NCI-H1417 treated with DMSO at 0.1 percent for 48 hours (cell line): ENCODE measurements around the gene RECK.
"Not testable (repeated sequence)": the region's sequence is repeated elsewhere in the genome, so short reads cannot be mapped to it uniquely, and the experiment has no call there.

Source experiments
- DNase-seq: peaks from one replicate; lab custom pipeline; 2025; lab: John Stamatoyannopoulos, UW

RECK gene

GRCh38 chr9:36118201-36118600, 81.5 kb downstream of the RECK start:
- no peak for DNase-seq

GRCh38 chr9:36118706-36119105, 82.0 kb downstream of the RECK start:
- DNase-seq: no peak

- DNase-seq: no peak
These were observed 82.8 kb downstream of the RECK start for GRCh38 chr9:36119476-36119875.

DNA sequence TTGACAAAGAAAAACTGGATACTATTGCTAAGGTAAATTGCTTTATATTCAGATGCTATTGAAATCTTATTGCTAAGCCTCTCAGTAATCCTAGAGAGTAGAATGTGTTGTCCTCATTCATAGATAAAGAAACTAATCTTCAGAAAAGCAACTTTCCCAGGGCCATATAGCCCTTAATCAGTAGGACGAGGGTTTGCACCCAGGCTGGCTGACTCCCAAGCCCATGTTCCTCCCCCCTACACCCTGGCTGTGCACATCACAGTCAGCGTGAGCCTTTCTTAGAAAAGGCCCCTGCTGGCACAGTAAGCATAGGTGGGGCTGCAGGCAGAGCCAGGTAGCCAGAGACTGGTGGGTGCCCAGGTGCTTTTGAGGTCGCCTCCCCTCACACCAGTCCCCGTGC, 84.0 kb downstream of the RECK start:
- no peak for DNase-seq

GRCh38 chr9:36121971-36122370, 85.3 kb downstream of the RECK start:
- DNase-seq: no peak

- DNase-seq: no peak
These were observed 86.8 kb downstream of the RECK start for GRCh38 chr9:36123515-36123914.

DNA sequence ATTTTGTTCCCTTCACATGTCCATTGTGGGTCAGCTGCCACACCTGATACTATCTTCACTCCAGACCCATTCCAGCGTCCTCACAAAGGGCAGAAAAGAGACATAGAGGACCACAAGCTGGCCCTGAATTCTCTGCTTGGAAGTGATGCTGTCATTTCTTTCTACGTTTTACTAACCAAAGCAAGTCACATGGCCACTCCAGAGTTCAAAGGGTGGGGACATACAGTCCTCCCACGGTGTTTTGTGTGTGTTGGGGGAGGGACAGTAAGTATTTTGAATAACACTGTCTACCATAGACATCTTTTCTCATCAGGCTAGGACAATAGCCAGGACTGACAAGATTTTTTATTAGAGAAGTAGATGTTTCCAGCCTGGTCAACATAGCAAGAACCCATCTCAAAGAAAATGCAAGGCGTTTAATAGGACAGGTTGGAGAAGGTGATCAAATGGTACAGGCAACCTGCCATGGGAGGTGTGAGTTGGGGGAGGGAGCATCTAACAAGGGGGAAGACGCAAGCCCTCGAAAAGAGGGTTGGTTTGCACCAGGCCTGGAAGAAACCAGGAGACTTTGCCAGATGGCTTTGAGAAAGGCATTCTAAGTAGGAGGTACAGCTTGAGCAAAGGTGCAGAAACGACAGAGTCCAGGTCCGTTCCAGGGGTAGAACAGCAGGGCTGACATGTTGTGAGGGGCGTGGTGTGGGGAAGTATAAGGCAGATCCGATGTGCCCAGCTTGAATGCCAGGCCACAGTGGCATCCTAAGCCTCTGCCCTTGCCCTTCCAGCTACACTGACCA, 88.5 kb downstream of the RECK start:
- DNase-seq: no peak

DNA sequence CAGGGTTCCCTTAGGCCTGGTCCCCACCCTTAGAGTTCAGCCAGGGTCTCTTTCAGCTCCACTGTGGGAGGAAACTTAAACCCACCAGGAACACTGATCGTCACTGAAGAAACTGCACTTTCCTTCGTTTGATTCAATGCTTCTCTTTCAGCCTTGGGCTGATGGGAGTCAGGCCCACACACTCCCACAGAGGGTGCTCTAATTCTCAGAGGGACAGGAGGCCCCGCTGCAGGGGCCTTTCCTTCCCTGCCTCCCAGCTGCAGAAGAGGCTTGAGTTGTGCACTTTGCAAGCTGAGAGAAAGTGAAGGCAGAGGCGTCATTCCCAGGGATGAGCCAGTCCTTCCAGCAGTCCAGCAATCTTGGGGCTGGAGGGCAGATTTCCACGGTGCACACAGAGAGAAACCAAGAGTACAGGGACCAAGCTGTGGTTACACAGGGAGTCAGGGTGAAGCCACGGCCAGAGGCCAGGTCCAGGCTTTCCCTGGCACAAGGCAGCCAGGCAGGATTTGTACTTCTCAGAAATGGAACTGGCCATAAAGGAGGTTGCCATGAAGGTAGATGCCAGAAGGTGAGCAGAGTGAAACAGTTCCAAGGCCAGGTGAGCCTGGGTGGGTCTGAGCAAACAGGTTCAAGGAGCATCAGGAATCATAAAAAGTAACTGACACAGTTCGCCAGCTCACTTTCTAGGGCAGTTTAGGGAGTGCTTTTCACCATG, 89.5 kb downstream of the RECK start:
- DNase-seq: no peak

- no peak for DNase-seq
These were observed 91.0 kb downstream of the RECK start for GRCh38 chr9:36127652-36128244.

GRCh38 chr9:36128349-36128748, 91.6 kb downstream of the RECK start:
- no peak for DNase-seq

DNA sequence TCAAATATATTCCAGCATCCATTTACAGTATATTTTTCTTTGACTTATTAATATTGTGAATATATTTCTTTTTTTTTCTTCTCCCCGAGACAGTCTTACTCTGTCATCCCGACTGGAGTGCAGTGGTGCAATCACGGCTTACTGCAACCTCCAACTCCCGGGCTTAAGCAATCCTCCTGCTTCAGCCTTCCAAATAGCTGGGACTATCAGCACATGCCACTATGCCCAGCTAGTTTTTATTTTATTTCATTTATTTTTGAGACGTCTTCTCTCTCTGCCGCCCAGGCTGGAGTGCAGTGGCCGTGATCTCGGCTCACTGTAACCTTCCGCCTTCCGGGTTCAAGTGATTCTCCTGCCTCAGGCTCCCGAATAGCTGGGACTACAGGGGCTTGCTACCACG, 92.4 kb downstream of the RECK start:
- DNase-seq: no peak

DNA sequence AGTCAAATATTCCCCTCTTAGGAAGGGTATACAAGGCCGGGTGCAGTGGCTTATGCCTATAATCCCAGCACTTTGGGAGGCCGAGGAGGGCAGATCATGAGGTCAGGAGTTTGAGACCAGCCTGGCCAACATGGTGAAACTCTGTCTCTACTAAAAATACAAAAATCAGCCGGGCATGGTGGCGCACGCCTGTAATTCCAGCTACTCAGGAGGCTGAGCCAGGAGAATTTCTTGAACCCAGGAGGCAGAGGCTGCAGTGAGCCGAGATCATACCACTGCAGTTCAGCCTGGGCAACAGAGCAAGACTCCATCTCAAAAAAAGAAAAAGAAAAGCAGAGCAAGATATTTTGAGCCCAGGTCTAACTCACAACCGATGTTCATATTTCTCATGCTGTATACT, 95.0 kb downstream of the RECK start:
- not testable (repeated sequence) for DNase-seq

DNA sequence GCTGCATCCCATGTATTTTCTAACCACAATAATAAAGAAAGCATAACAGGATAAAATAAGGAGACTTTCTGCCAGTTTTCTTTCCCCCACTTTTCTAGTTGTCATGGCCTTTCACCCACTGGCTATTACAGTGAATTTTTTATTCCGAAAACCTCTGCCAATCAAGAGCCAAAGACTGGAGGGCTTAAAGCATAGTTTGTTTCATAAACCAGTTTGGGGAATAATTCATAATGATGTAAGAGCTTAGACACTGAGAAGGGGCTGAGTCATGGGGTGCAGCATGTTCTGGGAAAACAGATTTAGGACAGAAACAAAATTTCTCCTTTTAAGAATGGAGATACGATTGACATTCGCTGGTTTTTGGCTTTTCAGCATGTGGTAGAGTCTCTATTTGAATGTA, 95.4 kb downstream of the RECK start:
- no peak for DNase-seq

- DNase-seq: no peak
These were observed 98.2 kb downstream of the RECK start for GRCh38 chr9:36134761-36135505.

- DNase-seq: no peak
These were observed 99.1 kb downstream of the RECK start for GRCh38 chr9:36135741-36136271.

DNA sequence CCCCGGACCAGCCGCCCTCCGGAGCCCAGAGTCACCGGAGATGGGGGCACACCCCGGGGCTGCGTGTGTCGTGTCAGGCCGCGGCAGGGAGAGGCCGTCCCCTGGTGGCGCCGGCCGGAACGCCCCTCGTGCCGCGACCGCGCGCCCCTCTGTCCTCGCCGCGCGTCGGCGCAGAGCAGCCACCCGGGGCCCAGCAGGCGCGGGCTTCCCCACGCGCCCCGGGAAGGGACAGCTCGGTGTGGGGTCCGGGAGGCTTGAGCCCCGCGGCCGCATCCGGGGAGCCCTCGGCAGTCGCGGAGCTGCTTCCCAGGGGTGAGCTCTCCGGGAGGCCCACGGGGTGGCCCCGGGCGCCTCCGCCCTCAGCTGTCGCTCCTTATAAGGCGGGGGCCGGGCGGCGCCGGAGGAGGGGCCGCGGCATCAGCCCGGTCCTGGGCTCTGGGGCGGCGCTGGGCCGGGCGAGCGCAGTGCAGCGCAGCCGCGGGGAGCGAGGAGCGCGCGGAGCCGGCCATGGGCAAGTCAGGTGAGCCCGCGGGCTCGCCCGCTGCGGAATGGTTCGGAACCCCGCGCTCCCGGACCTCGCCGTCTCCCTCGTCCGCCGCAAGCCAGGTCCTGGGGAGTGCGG, 99.7 kb downstream of the RECK start, which contains the start of gene GLIPR2:
TSS of gene GLIPR2 (plus strand) at position 462 of the 622 bp plus-strand sequence. CDS start at position 508, 46 bp downstream.
- DNase-seq: no peak

DNA sequence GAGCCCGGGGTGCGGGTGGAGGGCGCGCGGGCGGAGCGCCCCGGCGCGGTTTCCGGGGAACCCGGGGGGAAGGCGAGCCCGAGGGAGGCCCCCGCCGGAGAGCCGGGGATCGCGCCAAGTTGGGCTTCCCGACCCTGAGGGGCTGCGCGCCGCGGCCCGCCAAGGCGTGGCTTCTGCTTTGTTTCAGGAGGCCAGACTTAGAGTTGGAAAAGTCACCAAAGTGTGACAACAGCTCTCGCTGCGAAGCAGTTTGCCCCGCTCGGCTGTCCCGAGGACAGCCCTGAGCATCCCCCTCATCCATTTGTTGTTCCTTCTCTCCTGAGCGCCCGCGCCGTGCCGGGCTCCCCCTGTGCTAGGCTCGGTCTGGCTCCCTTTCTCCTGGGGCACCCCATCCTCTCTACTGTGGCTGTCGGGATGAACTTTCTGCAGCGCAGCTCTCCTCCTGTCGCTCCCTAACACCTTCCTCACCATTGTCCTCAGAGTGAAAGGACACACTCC, 100.2 kb downstream of the RECK start:
- DNase-seq: no peak

DNA sequence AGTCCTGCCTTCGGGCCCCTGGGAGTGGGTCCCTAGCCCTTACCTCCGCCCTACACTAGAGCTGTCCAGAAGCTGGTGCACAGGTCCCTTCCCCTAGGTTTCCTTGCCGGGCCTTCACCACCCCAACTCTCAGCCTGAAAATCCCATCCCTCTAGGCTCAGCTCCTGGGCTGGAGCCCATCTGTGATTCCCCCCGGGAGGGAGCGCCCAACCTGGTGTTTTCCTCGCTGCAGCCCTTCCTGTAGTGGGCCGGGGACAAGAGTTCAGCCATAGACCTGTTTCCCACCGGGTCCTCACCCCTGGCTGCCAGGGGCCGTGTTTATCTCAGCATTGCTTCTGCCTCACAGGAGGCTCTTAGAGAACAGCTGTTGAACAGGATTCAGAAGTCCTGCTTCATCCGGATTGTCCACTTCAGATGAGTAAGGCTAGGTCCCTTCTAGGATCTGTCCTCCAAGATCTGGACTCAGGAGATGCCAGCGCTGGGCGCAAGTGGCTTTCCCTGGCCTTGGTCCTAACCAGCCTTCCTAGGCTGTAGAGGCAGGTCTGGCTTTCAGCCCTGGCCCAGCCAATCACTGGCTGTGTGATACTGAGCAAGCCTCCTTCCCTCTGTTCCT, 100.8 kb downstream of the RECK start:
- DNase-seq: no peak

DNA sequence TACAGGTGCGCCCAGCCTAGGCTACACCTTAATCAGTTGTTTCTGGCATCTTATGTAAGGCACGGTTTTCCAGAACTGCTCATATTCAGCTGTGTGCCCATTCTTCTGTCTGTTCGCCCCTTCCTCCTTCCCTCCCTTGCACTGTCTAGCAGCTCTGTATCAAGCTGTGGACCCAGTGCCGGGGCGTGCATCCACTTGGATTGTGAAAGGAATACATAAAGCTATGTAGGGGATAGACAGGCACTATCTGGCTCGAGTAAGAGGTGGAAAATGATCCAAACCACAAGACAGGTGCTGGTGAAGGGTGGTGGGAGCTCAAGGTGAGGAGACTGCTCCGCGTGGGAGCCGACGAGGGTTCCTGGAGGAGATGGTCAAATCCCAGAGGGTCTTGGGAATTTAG, 101.8 kb downstream of the RECK start:
- DNase-seq: no peak

DNA sequence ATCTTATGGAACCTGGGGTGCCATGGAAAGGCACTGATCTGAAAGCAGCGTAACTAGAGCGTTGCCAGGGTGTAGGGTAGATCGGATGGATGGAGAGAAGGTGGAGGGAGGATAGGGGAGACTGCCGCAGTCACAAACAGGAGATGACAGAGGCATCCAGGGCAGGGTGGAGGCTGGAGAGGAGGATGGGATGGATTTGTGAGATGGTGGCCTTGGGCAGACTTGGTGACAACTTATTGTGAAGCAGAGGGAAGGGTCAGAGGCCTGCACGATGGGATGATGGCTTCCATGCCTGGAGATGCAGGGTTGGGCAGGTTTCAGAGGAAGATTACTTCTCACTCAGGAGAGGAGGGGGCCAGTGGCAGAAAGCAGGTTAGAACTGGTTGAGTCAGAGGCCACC, 102.2 kb downstream of the RECK start:
- no peak for DNase-seq
